ENCODE results near the gene OR13J1.
"Not testable (repeated sequence)": the region's sequence is repeated elsewhere in the genome, so short reads cannot be mapped to it uniquely, and the experiment has no call there.

Gene OR13J1

DNA sequence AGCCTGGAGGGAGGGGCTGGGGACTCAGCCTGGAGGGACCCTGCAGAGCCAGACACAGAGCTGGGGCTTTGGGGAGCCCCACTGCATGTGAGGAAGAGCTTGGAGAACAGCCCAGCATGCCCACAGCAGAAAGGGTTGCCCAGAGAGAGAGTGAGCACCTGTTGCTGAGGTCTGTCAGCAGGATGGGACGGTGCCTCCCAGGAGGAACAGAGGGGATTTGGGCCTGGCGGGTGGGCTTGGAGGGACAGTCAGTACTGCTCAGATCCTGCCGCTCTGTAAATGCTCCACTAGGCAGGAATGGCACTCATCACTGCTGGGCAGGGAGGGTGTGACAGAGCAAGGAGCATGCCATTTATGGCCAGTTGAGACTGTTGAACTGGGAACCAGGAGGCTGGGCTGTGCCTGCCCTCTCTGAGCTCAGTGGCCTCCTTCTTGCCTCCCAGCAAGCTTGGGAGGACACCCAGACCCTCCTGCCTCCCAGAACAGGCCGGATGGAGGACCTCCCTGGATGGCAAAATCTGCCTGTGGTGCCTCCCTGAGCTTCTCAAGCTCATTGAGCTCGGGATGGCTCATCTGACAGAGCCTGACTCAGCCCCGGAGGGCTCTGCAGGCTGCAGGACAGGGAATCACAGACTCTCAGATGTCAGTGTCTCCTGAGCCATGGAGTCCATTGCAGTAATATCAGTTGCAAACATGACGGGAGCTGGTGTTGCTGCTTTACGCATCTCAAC is 35.0 kb upstream of the OR13J1 start:
- DNase-seq (ENCODE audit: low read depth, low spot score): no peak

DNA sequence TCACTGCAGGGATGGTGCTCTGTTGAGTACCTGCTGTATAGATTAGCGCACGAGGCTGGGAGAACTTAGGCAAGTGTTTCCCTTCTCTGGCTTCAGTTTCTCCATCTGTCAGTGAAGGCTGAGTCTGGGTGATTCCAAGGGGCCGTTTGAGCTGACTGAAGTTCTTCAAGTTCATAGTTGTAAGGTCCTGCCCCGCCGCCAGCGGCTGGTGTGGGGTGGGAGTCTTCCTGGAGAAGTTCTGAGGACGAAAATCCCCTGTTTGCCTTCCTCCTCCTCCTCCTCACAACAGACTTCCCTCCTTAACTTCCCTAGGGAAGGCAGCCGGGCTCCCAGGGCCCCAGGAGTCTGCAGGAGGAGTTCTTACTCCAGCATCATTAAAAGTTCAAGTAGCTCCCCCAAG is 34.1 kb upstream of the OR13J1 start:
- no peak for DNase-seq (ENCODE audit: low read depth, low spot score)

DNA sequence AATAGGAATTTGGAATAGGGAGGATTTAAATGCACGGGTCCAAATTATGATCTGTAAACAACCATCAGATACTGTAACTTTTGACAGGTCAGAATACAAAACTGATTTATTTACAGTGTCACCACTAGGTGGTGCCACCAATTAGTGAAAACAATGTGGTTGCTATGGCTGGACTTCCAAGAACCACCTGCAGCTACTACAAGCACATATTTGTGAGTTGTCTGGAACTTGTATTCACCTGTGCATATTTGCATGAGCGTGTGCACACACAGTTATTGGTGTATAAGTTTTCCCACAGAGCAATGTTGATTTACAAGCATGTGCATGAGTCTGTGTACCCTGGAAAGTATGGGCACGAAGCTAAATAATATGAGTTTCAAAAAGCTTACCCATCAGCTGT is 32.8 kb upstream of the OR13J1 start:
- DNase-seq (ENCODE audit: low read depth, low spot score): no peak

DNA sequence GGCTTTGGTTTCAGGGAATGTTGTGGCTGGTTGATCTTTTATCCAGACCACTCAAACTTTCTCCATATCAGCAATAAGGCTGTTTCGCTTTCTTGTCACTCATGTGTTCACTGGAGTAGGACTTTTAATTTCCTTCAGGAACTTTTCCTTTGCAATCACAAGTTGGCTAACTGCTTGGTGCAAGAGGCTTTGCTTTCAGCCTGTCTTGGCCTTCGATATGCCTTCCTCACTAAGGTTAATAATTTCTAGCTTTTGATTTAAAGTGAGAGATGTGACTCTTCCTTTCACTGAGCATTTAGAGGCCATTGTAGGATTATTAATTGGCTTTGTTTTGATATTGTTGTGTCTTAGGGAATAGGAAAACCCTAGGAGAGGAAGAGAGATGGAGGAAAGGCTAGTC is 28.8 kb upstream of the OR13J1 start:
- no peak for DNase-seq (ENCODE audit: low read depth, low spot score)

DNA sequence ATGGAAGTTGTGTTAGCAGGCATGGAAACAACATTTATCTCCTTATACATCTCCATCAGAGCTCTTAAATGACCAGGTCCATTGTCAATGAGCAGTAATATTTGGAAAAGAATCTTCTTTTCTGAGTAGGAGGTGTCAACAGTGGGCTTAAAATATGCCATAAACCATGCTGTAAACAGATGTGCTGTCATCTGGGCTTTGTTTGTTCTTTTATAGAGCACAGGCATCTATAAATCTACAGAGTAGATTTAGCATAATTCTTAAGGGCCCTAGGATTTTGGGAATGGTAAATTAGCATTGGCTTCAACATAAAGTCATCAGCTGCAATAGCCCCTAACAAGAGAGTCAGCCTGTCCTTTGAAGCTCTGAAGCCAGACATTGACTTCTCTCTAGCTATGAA is 28.1 kb upstream of the OR13J1 start:
- no peak for DNase-seq (ENCODE audit: low read depth, low spot score)

DNA sequence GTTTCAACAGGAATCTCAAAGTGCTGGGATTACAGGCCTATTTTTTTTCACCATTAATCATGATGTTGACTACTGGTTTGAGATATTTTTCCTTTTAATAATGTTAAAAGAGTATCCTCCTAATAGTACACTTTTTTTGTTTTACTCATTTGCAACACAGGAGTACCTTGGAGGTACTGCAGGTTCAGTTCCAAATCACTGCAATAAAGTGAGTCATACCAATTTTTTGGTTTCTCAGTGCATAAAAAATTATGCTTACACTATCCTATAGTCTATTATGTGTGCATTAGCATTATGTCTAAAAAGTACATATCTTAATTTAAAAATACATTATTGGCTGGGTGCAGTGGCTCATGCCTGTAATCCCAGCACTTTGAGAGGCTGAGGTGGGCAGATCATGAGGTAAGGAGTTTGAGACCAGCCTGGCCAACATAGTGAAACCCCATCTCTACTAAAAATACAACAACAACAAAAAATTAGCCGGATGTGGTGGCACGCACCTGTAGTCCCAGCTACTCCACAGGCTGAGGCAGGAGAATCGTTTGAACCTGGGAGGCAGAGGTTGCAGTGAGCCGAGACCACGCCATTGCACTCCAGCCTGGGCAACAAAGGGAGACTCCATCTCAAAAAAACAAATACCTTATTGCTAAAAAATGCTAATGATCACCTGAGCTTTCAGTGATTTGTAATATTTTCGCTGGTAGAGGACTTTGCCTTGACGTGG is 27.3 kb upstream of the OR13J1 start:
- not testable (repeated sequence) for DNase-seq (ENCODE audit: low read depth, low spot score)

DNA sequence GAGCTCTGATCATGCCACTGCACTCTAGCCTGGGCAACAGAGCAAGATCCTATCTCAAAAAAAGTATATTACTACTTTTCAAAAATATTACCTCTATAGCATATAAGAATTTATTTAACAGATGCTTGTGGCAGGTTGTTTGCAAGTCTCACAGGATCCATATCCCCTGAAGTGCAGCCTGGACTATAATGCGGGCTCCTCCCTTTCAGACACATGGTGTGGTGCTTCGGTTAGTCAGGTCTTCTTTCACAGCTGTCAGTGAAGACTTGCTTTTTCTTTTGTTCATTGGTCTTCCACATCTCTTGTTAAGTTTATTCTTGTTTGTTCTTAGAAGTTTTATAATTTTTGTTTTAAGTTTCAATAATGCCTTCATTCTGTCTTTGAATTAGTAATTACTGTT is 26.4 kb upstream of the OR13J1 start:
- DNase-seq (ENCODE audit: low read depth, low spot score): no peak

DNA sequence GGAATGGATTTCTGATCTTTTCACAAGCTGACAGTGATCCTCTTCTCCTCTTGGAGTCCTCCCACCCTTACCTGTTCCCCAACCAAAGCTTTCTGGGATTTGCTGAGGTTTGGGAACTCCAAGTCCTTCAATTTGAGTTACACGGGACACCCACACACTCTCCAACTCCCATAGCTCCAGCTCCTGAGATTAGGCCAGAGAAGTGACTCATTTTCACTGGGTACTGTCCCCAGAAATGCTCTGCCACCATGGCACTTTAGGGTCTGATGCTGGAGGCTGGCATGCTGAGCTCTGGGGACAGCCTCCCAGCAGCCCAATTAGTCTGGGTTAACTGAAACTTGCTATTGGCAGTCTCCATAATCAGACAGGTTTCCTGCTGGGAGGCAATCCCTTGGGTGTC is 21.9 kb upstream of the OR13J1 start:
- no peak for DNase-seq (ENCODE audit: low read depth, low spot score)

DNA sequence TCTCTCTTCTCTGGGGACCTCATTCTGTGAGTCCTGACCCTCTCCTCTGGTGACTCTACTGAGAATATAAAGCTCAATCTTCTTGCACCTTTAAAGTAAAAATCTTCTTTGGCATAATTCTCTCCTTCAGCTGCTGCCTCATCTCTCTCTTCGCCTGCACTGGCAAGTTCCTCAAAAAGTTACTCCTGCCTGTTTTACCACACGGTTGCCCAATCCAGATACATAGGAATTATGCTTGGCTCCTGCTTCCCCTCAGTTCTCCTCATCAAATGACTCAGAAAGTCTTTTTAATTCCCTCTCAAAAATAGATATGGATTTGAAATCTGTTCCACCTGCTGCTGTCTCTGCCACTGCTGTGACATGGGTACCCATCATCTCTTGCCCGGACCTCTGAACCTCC is 21.4 kb upstream of the OR13J1 start:
- no peak for DNase-seq (ENCODE audit: low read depth, low spot score)

DNA sequence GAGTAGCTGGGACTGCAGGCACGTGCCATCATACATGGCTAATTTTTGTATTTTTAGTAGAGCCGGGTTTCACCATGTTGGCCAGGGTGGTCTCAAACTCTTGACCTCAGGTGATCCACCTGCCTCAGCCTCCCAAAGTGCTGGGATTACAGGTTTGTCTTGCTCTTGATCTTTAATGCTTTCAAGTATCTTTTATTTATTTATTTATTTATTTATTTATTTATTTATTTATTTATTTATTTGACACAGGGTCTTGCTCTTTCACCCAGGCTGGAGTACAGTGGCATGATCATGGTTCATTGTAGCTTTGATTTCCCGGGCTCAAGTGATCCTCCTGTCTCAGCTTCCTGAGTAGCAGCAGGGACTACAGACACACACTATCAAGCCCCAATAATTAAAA is 14.7 kb upstream of the OR13J1 start:
- not testable (repeated sequence) for DNase-seq (ENCODE audit: low read depth, low spot score)

DNA sequence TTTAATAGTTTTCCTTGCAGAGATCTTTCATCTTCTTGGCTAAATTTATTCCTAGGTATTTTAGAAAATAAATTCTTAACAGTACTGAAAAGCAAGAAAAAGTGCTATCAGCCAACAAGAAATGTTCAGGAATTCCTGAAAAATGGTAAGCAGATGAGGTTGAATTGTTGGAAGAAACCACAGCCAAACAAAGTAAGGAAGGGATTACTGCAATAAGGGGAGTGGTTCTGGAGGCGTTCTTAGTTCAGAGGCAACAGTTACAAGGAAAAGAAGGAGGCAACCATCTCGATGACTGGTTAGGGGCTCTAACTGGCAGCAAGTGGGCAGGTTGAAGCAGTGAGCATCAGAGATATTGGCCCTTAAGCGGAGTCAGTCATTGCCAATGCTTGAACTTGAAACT is 12.8 kb upstream of the OR13J1 start:
- no peak for DNase-seq (ENCODE audit: low read depth, low spot score)

DNA sequence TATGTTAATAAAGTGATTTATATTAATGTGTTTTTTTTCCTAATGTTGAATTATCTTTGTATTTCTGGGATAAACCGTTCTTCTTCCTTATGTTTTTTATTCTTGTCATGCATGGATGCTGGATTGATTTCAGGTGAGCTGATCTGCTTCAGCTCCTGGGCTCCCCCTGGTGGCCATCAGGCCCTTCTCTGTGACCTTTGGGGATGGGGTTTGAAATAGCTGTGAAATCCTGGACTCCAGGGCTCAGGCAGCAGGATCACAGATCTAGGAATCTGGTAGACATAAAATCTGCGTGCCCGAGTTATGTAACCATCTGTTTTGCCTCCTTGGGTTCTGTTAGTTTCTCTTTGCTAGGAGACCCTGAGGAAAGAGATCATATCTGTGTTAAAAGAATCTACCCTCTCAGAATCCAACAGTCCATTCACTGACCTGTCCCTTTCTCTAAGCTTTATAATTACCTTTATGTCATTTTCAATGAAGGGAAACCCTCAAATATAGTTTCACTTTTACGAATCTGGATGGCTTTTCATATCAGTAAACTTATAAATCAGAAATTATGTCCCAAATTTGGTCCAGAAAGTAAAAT is 12.2 kb upstream of the OR13J1 start:
- DNase-seq (ENCODE audit: low read depth, low spot score): peak; percentile 62

DNA sequence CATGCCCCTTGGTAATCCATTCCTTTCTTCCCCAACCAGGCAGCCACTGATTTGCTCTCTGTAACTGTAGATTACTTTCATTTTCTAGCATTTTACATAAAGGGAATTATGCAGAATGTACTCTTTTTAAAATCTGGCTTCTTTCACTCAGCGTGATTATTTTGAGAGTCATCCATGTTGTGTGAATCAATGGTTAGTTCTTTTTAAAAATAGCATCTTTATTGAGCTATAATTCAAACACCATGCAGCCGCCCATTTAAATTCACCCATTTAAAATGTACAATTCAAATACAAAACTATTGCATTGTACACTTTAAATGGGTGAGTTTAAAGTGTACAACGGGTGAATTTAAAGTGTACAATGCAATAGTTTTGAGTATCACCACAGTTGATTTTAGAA is 2.3 kb upstream of the OR13J1 start:
- no peak for DNase-seq (ENCODE audit: low read depth, low spot score)

DNA sequence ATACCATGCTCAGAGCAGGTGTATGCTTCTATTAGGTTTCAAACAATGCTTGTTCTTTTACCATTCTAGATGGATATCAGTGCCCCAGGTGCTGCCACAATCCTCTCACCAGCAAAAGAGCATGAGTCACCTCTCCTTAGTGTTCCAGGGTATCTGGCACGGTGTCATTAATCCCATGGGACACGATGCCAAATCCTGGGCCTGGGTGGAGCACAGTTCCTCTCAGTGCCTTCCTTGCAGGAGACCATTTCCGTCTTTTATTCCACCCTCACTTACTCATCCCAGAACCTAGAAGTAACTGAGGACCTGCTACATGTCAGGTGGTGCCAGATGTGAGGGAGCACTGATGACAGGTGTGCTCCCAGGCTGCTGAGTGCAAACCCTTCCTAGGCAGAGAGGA is 1.3 kb upstream of the OR13J1 start:
- no peak for DNase-seq (ENCODE audit: low read depth, low spot score)

DNA sequence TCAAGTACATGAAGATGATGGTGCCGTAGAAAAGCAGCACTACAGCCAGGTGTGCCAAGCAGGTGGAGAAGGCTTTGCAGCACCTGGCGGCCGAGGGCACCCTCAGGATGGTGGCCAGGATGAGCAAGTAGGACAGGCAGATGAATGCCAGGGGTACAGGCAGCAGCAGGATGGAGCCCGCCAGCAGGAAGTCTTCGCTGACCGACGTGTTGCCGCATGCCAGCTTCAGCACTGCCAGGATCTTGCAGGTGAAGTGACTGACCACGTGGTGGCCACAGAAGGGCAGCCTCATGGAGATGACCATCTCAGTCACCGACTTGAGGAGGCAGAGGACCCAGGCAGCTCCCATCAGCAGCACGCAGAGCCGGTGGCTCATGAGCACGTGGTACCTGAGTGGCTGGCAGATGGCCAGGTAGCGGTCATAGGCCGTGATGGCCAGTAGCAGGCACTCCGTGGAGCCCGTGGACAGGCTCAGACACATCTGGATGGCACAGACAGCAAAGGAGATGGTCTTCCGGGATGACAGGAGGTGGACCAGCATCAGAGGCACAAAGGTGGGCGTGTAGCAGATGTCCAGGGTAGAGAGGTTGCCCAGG is 482 bp downstream of the OR13J1 start:
- DNase-seq (ENCODE audit: low read depth, low spot score): no peak

DNA sequence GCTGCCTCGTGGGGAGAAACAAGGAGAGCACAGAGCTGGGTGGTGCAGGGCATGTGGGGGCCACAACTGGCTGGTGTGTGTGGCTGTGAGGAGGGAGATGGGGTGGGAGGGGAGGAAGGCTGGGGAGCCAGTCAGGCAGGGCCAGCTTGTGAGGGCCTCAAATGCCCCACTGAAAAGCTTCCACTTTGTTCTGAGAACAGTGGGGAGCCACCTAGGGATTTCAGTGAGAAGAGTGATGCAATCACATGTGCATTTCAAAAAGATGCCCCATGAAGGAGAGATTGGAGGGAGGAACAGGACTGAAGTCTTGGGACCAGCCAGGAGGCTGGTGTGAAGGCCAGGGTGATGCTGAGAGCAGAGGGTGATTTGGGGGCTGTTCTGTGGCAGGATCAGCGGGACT is 1.3 kb downstream of the OR13J1 start:
- DNase-seq (ENCODE audit: low read depth, low spot score): no peak

DNA sequence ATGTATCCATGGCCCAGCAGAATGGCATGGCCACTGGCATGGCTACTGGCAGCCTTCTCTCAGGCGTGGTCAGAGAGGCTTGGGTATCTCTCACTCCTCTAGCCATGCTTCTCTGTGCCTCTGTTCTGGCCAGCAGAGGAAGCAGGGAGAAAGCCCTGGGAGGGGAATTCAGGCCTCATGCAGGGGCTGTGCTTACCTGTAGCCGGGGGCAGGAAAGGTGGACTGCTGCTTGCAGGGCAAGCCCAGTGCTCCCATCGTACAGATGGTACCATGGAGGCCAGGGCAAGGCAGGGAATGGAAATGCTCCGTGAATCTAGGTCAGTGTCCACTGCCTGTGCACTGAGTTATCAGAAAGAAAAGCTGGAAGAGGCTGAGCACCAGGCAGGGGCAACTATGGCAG is 2.7 kb downstream of the OR13J1 start:
- DNase-seq (ENCODE audit: low read depth, low spot score): no peak

DNA sequence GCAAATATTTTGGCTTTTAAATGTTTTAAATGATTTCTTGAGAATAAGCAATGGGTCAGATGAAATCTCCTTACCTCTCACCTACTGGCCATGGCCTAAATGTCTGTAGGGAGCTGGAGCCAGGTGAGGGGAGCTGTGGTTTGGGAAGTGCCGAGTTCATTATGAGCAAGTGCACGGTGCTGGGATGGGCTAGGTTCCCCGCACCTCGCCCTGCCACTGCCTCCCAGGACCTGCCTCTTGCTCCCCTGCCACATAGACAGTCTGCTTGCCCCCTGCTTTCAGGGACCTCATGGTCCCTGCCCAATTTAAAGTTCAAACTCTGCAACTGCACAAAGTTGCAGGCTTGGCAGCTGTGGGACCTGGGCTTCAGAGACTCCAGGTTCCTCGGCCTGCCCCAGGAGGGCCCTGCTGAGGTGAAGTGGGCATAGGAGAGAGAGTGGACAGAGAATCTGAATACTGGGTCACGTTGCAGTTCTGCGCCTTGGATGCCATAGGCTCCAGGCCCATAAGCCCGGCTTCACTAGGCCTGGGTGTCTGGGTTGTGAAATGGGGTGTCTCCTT is 5.4 kb downstream of the OR13J1 start:
- no peak for DNase-seq (ENCODE audit: low read depth, low spot score)

DNA sequence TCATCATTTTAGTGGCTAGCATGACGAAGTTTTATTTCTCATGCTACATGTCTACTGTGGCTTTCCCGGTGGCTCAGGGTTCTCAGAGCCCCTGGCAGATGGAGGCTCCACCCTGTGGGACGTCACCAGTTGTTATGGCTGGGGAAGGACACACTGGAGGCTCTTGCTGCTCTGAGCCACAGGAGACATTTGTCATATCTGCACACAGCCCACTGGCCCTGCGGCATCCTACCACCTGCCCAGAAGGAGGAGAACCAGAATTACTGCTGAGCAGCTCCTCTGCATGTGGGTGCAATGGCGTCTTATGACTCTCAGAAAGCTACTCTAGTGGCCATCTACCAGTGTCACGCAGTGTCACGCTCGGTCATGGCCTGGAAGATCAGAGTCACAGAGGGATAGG is 6.6 kb downstream of the OR13J1 start:
- DNase-seq (ENCODE audit: low read depth, low spot score): no peak

DNA sequence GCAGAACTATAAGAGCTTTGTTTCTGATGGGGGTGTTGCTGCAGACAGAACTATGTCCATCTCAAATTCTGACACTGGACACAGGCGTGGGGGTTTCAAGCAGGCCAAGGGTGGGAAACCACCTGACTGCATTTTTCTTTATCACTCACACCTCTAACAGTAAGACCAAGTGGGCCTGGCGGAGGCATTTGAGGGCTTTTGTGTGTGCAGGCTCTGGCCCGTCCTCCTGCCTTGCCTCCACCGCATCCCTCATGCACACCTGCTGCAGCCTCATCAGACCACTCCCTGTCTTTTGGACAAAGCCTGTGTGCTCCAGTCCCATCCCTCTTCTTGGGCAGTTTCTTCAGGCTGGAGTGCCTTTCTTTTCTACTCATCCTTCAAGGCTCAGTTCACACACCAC is 7.9 kb downstream of the OR13J1 start:
- no peak for DNase-seq (ENCODE audit: low read depth, low spot score)

DNA sequence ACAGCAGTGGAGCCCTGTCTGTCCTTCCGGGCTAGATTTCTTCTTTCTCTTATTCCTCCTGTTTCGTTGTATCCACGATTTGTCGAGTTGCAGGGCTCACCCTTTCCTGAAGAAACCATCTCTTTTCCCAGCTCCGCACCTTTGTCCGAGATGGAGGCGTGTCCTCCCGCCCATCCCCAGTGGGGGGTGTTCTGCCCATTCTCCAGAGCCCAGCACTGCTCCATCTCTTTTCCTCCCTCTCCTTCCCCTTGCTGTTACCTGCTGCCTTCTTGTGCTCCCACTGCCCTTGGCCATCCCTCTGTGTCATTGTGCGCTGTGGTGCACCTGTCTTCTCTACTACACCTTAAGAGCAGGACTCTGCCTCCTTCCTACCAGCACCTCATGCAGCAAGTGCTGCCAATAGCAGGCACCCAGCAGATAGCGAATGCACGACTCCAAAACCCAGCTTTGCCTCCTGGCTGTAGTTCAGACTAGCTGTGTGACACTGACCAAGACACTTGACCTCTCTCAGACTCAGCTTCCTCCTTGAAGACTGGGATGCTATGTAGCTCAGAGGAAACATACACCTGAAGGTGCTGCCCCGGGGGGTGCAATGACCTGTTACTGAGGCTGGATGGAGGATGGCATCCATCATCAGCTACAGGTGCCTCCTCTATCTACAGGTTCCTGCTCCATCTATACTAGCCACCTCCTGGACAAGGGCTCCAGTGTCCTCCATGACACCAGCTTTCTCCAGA is 8.9 kb downstream of the OR13J1 start:
- DNase-seq (ENCODE audit: low read depth, low spot score): no peak

DNA sequence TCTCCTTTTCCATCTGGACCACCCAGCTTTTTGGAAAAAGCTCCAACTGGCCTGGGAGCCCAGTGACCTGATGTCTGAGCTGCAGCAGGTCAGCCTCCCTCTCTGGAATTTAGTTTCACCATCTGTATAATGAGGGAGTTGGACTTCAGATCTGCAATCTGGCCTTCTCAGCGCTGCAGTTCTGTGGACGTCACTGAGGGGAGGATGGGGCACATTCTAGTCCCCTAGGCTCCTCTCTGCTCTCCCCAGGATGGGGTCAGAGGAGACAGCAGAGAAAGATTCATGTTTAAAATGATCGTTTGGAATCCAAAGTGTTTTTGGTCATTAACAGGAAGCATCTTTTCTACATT is 10.2 kb downstream of the OR13J1 start:
- DNase-seq (ENCODE audit: low read depth, low spot score): no peak
